Femur (tissue), 1 donor: ENCODE measurements around the gene PLAC1.
A peak's percentile ranks its signal among the peaks of the same experiment; 100 is the strongest.

Source experiments
- DNase-seq: peaks from one replicate; pipeline ENCODE4 v3.0.0-alpha.2; 2017

The PLAC1 gene

DNA sequence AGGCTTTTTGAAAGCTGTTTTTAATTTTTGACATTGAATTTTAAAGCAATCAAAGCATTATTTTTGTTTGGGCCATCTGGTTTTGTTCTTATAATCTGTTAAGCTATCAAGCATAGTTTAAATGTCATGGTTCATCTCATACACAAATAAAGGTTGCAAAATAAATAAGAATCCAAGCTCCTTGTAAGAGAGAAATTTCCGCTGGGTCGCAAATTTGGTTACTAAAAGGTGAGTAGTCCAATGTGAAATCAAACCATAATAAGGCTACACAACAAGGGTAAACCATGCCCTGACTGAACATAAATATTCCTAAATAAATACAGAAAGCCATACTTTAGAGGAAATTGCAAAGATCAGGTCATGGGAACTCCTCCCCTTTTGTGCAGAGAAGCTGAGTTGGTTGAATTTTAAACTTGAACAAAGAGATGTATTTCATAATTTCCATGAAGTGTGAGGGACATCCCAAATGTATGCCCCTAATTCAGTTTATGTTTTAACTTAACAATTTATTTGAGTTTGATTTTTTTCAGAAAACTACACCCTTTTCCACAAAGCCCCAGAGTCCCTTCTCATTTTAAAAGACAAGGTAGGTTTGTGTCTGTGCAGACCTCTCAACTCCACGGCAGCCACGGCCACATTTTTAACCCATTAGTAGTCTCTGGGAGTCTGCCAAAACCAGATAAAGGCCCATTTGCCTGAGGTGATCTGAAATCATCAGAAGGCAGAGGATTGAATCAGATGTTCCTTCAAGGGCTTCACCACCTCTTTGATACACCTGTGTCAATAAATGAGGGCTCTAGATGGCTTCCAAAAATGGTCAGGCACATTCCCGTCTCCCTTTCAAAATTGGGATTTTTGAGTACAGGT is 85.2 kb downstream of the PLAC1 start:
- DNase-seq = no peak

DNA sequence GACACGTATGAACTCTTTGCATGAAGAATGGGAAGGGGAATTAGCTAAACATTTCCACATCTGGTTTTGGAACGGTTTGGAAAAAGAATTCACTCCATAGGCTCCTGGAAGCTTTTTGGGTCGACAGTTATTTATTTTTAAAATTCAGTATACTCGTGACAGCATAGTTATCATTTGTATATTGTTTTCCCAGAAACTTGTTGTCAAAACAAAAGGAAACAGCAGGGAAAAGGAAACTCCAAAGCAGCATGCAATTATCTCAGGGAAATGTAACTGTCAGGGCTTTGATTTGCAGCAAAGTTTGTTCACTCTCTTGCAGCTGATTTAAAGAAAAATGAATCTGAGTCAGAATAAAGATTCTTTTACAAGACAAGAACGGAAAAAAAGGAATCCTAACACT is 86.5 kb downstream of the PLAC1 start:
- no peak for DNase-seq

DNA sequence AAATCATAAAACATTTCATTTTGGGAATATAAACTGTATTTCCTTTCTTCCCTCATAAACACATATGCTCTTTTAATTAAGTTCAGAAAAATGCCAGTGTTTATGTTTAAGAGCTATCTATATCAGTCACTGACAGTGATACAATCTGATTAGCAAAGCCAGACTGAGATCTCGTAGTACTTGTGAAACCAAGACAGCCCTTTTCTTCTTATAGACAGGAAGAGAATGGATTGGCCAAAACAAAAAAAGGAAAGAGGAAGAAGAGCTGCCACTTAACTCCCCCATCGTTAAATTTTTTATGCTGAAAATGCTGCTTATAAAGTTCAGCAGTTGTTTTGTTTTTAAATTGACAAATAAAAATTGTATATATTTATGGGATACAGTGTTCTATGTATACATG is 87.4 kb downstream of the PLAC1 start:
- no peak for DNase-seq

DNA sequence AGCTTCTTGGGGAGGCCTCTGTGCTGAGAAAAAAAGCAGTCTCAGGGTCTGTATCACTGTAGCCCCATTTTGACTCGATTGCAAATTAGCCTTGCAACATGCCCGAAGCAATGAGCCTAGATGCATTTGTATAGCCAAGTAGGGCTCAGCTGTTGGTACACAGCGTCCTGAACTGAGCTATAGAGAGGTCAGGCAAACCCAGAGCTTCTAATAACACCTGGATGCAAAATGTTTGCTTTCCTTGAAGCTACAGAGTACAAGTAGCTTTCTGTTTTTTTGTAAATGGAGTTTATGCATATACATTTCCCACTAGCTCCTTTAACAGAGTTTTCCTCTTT is 87.8 kb downstream of the PLAC1 start:
- no peak for DNase-seq

DNA sequence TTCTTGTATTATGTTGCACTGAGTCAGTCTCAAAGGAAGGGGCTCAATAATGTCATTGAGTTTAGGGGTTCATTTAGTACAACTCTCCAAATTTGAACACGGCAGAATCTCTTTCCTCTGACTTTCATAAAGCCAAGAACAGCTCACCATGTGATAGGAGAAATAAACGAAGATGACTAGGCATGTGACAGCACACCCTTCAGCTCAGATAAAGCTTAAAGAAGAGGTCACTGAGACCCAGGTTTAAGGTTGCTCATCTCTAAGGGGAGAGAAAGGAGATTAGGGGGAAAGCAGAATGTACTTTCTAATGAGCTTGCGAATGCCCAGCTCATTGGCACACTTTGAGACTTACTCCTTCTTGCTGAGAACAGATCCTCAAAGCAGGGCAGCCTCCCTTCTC is 89.0 kb downstream of the PLAC1 start:
- no peak for DNase-seq

DNA sequence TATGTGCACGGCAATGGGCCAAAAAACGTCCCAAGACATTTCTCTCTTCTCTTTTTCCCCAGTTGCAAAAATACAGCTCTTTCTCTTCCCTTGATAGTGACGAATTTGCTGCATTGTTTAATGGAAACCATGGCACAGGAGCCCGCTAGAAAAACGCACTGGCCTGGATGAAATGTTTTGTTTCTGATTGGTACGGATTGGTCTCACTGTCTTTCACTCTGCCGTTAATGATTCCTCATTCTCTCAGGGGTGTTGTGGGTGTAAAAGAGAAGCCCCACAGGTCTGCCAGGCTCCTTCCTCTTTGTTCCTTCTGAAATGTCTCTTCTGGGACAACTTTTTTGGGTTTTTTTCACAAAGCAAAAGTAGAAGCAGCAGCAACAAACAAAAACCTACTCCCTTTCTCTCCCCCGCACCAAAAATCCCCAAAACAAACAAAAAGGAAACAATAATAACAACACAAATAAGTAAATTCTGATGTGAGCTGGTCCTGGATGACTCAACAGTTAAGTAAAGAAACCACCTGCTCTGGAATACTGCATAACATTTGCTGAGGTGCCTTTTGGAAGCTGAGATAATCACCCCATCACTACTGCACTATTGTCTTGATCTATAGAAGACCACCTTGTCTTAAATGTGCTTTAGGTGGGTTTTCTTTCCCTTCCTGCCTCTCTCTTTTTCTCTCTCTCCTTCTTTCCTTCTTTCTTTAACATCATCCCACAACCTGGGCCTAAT is 89.8 kb downstream of the PLAC1 start:
- no peak for DNase-seq

DNA sequence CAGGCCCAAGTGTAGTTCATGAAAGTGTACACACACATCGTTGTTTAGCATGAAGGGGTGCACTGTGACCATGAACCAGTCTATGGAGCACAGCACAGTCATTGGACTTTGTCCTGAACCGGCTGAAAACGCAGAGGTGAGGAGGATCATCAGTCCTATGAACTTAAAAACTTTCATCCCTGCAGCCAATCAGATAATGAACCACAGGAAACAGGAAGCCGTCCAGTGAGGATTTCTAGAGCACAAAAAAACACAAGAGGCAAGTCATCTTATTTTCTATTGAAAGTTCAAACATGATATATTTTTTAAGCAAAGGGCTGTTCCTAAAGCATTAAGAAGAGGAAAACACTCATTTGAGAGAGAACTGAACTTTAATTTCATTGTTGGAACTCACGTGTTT is 91.8 kb downstream of the PLAC1 start:
- DNase-seq = no peak

DNA sequence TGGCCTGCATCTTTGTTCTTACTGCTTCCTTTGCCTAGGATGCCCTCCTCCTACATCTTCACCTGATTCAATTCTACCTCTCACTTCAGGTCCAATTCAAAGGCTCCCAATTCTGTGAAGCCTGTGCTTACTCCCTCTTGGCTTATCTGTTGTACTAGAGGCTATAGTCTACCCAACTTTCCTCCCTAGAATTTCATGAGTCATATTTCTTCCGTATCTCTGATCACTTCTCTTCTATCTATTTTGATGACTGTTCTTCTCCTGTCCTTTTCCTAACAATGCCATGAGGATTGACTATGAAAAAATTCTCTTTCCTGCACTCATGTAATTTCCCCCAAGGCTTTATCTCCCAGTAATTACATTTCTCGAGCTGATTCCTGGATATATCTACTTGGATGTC is 96.3 kb downstream of the PLAC1 start:
- no peak for DNase-seq

DNA sequence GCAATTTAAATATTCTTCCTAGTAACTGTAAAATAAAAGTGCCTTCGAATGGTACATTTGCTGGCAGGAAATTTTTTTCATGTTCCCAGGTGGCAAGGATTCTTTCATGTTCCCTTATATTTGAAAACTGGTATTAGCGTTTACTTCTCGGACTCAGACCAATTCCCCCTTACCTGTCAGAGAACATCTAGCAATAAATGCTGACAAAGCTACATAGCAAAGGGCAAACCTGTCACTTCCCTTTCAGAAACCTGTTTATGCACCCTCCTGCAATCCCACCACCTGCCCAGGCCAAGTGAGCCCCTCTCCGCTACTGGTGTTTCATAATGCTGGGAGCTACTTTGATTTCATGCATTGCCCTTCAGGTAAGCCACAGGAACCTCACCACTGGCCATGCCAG is 100.1 kb downstream of the PLAC1 start:
- no peak for DNase-seq

DNA sequence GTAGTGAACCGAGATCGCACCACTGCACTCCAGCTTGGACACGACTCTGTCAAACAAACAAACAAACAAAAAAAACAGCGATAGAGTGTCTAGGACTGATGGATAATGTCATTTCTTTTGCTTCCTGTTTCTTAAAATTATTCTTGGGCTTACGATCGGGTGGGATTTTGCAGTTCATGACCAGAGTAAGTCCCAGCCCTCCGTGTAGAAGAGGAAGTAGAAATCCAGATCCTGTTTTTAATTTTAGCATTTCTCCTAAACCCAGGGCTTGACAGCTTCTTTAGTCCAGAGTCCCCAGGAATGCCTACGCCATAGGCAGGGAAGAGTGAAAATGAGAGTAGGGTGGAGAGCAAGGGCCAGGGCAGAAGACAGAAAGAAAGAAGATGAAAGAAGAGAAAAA is 104.0 kb downstream of the PLAC1 start:
- DNase-seq = no peak

DNA sequence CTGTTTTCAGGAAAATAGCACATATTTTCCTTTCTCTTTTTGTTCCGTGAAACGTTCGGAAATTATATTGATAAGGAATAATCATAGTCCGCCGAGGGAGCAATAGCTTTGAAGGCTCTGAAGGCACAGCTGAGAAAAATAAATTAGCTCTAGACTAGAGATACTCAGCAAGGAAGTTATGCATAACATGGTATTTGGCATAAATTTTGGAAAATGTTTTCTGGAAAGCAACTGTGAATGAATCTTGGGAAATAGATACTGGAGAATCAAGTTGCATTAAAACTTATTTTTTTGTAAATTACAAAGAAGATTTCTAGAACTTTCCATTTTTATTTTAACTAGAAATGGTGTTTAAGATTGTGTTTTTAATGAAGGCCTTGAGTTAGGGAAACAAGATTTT is 105.9 kb downstream of the PLAC1 start:
- DNase-seq = no peak

DNA sequence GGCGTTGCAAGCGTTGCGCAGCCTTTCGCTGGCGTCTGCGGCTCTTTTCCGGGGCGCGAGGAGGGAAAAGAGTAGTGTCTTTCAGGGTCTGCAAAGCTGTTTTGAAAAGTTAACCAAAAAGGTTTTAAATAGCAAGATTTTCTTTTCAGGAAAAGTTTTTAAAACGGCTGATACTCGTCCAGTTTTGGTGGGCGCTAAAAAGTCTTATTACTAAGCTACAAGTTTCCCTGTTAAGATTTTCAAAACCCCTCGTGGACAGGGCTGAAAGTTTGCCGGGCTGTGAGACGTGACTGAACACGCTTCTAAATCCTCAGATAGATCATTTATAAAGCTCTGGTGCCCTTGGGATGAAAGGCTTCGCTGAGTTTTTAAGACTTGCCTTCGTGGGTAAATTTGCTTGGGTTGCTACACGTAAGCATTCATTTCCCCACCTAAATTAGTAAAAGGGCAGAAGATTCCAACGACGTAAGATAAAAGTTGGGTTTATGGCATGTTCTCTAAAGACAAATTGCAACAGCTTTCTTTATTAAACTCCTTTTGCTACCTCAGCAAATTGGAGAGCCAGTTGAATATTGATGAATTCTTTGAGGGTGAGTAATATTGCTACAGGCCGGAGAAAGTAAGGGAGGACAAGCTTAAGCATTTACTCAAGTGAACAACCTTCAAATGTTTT is 106.8 kb downstream of the PLAC1 start:
- DNase-seq = no peak

DNA sequence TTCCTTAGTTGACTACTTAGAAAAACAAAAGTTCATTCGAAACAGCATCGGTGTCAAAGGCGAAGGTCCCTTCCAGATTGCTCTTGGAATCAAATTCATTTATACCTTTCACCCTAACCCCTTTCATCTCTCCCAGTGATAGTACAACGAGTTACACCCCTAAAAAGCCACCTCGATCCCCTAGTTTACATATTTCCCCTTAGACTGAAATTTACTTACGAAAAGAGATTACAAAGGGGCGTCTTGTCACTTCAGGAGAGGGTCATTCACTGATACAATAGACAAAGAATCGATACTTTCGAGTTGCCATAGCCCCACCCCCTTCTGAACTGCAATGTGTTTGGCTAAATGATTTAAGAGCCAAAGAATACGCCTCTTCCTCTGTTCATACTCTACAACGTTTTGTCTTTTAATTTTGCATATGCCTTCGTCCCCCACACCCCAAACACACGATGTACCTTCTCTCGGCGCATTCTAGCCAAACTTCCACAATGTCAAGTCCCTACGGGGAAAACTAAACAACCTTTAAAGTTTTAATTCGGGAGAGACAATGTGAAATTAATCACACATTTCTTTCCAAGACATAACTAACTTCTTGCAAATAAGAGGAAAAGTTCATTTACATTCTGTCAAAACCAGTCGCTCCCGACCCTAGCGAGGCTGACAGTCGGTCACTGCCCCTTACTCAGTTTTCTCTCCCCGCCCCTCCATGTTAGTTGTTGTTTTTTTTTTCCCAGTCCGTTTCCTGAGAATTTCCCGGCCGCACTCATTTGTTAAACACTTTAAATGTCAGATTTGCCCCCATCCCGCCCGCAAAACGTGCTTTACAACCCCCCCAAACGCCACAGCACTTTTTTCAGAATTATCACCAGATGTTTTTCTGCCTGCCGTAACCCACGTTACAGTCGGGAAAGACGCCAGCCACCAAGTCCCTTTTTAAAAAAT is 109.7 kb downstream of the PLAC1 start:
- DNase-seq = no peak

DNA sequence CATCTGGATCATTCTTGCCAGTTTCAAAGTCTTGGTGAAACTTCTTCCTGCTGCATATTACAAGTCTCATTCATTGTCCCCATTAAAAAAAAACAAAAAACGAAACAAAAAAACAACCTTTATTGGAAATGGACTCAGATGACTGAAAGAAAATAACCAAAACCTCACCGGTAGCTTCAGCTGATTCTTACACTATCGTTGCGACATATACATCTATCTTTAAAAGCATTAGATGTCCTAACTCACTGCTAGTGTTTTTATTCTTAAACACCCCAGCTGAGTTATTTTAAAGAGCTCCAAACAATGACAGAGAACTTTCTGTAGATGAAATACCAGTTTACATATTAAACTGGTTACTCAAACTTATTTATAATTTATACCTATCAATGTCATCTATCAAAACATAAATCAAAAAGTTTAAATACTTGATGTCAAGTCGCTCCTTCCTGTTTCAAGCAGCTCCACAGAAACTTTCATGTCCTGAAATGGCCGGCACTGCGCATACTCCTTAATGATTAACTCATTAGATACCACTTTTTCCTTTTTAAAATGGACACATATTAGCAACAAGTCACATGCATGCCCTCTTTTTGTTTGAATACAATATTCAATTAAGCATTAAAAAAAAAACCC is 111.1 kb downstream of the PLAC1 start:
- no peak for DNase-seq

DNA sequence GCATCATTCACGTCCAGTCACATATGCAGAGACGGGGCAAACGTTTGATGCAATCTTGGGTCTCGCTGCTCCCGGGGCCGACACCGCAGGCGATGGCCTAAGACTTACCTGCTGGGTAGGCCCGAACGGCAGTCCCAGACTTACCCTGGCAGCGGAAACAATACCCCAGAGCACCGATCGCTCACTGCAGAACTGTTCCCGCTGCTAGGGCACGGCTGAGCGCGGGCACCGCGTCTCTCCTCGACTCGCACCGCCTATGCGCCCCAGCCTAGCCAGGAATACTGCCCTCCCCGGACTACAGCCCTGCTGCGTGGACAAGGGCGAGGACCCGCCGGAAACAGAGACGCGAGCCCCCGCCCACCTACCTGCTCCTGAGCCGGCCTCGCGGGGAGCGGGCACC is 112.1 kb downstream of the PLAC1 start:
- DNase-seq = no peak

DNA sequence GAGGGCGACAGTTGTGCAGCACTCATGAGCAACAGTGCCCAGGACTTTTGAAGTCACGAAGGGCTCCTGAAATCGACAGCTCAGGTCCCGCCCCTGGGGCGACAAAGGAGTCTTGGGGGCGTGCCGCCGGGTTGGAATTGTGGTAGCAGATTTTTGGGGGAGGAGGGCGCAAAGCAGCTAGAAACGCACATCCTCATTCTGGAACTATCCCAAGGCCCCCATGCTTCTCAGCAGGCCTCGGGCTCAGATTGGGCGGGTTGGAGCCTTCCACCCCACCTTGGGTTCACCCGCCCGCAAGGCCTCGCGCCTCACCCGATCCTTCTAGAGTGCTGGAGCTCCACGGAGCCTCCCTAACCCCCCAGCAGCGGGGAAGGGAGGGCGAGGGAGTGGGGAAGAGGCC is 112.8 kb downstream of the PLAC1 start:
- DNase-seq = peak; percentile 66

DNA sequence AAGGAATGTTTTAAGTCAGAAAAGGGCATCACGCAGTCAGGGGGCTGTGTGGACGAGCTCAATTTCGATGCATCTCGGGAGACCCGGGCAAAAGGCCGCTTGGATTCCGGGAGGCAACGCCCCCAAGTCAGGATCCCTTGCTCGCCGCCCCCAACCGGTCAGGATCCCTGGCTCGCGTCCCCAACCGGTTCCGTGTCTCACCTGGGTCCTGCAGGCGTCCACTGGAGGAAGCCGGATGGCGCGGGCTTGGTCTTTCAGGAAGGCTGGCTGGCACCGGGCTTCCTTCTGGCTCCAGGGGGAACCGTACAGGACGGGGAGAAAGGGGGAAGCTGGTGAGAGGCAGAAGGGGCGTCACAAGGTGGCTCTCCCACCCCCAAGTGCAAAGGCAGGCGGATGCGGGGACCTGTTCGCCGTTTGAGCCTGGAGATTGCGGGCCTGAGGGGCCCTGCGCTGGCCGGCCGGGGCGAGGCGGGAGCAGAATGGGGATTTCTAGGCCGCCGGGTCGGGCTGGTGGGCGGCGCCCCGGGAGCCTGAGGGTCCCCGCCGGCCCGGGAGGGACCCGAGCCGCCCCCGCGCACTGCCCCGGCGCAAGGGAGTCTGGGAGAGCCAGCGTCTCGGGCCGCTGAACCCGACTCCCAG is 113.6 kb downstream of the PLAC1 start:
- peak; percentile 62 for DNase-seq

DNA sequence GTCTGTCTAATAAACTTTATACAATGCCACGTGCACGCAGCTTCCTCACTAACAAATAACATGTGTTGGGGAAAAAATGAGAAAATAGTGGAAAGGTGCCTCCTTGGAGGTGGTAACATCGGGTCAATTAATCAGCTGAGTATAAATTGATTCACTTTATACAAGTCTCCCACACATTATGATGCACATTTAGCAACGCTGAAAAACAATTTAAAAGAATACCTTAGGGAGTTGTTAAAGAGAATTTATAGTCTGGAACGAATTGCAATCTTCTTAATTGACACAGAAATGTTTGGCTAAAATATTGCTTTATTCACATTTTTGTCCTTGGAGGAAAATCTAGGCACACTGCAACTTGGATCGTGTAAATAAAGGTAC is 114.1 kb downstream of the PLAC1 start:
- DNase-seq = no peak

DNA sequence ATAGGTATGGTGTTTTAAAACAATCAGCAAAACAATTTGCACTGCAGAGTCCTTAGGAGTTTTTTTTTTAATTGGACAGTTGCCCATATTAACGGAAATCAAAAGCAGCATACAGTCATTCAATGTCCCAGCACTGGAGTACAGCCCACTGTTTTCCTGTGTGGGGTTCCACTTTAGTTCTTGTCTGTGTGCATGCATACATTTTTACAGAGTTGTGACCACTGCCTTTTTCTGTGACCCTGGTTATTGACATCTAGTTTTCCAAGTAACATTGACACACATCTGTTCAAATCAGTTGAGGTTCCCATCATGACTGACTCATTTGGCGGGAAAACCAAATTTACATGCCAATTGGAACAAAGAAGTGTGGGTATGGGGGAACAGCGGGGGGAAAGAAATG is 115.0 kb downstream of the PLAC1 start:
- no peak for DNase-seq

DNA sequence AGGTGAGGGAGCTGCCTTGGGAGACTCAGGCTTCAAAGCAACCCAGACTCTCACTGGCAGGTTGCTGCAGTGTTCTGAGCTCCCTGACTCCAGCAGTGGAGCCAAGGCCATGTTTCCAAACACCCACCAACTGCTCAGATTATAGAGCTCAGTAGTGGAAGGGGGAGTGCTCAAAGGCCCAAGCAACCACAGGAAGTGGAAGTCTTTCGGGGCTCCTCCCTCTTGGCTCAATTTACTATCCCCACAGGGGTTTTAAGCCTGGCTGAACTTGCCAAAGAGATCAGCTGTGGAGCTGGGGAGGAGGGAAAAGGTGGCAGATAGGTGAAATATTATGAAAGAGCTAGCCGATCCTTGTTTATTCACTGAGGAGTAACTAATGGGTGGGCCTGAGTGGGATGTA is 115.8 kb downstream of the PLAC1 start:
- peak; percentile 77 for DNase-seq

DNA sequence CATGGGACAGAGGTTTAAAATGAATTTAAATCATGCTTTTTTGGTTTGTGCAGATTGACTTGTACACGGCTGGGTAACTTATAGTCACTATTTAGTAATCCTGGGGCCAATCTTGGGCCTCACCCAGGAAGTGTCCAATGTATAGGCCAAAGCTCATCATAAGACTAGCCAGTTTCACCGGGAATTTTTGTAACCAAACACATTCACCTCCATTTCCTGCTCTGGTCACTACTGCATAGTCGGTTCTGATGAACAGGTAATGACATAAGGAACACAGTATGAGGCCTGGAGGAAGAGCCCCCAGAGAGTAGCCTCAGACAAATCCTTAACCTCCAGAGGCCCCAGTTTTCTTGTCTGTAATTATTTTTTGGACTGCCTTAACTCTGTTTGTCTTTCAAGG is 116.4 kb downstream of the PLAC1 start:
- no peak for DNase-seq

DNA sequence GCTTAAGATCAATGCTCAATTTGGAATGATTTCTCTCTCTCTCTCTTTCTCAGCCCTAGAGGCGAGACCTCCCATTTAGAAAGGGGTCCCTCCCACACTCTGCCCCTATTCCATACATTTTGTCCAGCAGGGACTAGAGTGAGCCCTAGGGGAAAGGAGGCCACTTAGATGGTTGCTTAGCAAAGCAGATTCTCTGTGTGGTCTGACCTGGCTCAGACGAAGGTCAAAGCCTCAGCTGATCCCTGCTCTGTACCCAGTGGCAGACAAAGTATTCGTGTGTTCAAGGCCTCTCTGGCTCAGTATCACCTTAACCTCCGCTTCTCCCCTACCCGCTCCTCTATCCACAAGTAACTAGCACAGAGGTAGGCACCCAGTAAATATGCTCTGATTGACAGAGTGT is 120.0 kb downstream of the PLAC1 start:
- no peak for DNase-seq
